Amniotic epithelial cell (primary cell): Measurements from ENCODE around the gene CIB2.

ENCODE experiments used
- DNase-seq: peaks from one replicate; pipeline ENCODE4 v3.0.0-alpha.2; 2010; ENCODE audit warnings: low read depth

The CIB2 gene

DNA sequence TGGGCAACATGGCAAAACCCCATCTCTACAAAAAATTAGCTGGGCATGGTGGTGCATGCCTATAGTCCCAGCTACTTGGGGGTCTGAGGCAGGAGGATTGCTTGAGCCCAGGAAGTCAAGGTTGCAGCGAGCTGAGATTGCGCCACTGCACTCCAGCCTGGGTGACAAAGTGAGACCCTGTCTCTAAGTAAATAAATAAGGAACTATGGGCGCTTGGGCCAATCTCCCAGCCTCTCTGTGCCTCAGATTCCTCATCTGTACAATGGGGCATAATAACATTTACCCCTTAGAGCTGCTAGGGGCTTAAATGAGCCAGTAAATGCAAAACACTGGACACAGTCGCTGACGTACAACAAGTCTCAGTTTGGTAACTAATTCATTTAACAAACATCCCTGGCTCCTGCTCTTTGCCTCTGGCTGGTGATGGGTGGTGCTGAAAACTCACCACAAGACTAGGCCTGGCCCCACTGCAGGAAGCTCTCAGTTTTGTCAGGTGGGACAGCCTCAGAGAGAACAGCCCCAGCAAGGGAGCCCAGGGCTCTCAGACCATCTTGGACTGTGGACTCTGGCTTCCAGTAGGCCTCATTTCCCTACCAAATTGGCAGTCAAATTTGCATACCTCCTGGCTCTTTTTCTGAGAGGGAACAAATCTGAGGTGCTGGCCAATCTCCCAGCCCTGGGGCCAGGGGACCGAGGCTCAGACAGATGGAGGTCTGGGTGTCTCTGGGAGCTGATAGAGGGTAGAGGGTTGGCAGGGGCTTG lies 47.4 kb downstream of the CIB2 start:
- no peak for DNase-seq

DNA sequence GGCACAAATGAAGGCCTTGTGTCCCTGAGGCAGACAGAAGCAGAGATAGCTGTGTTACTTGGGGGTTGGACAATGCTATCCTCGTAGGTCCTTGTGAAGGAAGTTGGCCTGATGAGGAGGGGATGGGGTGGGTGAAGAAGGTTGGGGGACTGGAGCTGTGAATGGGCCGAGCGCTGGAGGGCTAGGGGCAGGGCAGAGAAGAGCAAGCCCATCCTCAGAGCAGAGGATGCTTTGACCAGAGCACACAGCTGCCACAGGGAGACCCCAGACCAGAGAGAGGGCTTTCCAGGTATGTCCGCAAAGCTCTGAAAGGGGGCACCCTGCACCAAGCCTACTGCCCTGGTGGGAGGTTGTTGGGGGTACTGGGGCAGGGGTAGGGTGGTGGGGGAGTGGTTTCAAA lies 48.1 kb downstream of the CIB2 start:
- no peak for DNase-seq

DNA sequence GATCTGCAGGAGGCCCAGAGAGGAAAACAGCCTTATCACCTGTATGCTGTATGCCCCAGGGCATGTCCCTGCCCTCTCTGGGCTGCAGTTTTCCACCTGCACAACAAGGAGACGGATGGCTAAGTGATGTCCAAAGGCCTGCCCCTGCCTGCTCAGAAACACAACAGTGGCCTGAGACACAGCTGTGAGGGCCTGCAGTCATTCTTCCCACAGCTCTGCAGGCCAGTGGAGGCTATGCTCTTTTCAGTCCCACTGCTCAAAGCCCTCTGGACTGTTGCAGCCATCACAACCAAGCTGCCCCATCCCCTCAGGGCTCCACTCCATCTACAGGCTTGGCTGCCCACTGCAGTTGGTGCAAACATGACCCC lies 48.5 kb downstream of the CIB2 start:
- no peak for DNase-seq

DNA sequence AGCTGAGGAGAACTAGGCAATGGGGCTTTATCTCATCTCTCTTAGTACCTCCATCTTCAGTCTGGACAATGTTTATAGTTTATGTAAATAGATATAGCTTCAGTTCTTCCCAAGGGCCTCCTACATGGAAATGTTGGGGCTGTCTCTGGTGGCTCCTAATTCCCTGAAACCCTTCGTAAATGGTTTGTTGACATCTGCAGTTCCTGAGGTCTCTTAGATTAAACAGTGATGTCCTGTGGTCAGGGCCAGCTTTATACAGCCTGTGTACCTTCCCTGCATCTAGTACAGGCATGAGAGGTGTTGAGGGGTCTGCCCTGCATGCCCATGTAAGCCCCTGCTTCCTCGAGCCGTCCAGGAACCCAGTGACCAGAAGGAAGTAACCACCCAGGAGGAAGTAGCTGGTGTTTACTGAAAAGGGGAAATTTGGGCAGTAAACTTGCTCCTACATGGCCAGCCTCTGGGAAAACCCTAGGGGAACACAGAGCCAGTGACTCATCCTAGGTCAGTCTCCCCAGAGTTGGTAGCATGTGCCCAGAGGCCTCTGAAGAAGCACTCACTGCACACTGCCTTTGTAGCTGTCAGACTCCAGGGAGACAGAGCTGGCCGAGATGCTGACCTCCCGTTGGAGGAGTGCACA lies 49.0 kb downstream of the CIB2 start:
- no peak for DNase-seq

DNA sequence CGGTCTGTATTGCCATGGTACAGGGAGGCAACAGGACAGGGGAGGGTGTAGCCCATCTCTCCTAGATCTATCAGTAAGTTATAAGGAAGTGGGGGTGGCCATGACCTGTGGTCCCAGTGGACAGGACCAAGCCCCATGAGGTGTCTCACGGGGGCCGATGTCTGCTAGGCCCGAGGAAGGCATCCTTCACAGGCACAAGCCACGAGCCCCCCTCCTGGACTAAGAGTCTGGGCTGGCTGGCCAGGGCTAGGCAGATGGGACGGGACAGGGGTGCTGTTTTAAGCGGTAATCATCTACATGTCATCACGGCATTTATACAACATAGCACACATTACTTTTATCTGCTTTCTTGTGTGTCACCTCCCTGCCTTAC lies 51.2 kb downstream of the CIB2 start:
- DNase-seq, result no peak

DNA sequence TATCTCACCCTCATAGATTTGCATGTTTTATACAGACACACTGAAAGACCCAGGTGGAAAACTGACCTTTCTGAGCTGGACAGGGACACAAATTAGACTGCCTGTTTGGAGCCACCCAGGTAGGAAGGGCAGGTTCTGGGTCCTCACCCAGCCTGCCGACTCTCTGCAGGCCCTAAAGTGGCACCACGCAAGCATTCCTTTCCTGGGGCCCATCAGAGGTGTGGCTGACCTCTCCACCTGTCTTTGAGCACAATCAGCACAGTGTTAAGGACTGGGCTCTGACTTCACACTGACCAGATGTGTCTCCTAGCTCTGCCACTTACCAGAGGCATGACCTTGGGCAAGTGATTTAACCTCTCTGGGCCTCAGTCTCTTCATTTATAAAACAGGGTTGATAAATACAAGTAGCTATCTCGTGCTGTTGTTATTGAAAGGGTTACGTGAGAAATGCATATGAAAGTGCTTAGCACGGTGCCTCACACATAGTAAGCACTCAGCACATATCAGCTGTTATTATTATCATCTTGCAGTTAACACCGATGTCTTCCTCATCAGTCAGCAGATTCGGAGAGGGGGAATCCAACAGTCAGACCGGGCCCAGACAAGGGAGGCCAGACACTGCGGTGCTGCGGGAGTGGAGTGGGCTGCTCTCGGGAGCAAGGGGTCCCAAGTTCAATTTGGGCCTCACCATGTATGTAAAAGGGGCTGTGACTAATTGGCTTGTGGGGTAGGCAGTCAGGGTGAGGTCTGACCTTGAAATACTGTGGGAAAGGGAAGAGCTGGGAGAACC lies 51.8 kb downstream of the CIB2 start:
- DNase-seq, result no peak

DNA sequence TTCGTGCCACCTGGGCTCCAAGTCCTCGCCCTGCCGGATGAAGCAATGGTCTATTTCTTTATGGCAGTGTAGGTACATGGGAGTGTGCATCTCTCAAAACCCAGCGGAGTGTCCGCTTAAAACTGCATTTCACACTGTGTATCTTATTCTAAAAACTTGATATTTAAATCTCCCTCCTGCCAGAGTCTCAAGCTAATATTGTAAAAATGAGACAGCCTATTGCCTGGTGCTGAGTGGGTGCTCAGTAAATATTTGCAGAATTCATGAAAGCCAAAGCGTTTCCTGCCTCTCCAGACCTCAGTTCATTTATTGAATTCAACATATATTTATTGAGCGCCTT lies 53.4 kb downstream of the CIB2 start:
- DNase-seq, result no peak

DNA sequence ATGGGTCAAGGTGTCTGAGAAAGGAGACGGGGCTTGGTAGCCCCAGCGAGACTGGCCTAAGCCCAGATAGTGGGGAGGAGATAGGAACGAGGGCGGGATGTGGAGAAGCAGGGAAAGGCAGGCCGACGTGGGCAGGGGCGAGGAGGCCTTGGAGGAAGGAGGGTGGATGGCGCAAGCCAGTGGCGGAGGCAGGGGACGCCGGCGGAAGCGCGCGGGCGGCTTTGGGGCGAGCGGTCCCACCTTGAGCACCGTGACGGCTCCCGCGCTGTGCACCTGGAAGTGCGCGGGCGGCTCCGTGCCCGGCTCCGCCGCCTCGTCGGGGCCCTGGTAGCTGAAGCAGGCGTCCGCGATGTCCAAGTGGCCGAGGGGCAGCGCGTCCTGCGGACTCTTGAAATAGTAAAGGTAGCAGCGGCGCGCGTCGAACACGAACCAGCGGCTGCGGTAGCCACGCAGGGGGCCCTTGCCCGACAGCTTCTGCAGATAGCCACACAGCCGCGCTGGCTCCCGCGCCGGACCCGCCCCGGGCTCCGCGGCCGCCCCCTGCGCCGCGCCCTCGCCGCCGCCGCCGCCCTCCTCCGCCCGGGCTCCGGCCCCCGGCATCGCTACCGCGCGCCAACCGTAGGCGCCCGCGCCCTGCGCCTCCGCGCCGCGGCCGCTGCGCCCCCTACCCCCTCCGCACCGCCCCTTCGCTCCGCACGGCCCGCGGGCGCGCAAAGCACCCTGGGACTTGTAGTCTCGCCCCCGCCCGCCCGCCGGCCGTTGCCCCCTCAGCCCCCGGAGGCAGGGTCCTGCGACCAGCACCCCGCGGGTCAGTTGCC lies 54.0 kb downstream of the CIB2 start, which contains the start of gene TBC1D2B:
TBC1D2B (minus strand) TSS at position 659 of the 818 bp plus-strand sequence; CDS start at position 600, 59 bp downstream.
- DNase-seq, result peak; percentile 66

DNA sequence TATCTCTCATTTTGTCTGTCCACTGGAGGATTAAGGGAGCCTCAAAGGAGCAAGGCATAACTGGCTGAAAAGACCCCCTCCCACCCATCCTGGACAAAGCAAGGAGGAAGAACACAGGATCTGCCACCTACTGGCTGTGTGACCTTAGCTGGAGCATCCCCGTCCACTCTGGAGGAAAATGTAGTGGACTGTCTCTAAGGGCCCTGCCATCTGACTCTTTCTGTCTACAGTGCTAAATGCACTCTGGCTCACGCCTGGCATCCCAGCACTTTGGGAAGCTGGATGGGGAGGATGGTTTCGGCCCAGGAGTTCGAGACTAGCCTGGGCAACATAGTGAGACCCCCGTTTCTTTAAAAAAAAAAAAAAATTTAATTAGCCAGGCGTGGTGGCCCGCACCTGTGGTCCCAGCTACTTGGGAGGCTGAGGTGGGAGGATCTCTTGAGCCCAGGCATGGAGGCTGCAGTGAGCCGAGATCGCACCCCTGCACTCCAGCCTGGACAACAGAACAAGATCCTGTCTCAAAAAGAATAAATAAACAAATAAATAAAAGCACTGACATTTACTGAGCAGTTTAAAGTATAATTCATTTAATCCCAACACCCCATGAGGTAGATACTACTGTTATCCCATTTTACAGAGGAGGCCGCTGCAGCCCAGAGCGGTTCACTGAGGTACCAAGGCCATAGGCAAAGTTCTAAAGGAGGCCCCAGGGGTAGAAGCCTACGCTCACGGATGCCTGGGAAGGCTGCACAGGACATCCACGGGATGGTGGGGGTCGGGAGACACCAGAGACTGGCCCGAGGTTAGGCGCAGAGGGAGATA lies 54.8 kb downstream of the CIB2 start:
- peak; percentile 30 for DNase-seq

DNA sequence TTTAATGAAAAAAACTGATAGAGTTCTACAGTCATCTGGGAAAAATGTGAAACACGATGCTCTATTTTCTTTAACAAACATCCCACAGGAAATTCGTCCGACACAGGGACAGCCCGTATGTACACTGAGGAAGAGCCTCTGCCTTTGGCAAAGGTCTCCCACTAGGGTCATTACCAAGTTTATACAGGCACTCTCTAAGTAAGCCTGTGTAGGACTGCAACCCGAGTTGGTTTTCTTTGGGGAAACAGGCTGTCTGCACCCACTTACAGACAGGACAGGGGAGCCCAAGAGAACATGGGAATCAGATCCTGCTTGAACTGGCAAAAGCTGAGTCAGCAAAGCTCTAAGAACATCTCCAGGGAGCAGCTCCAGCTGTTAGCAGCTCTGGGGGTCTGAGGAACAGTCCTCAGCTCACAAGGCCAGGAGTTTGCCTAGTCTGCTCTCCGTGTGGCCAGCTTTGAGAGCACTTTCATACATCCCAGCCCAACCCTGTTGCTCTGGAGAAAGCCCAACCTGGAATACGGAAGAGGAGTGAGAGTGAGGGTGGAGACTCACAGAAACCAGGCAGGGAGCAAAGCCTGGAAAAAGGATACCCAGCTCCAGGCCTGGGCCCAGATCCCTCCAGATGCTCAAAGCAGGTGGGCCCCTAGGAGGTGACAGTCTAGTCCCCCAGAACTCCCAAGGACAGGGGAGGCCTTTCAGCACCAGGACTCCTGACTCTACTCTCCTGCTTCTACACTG lies 55.6 kb downstream of the CIB2 start:
- peak; percentile 93 for DNase-seq

DNA sequence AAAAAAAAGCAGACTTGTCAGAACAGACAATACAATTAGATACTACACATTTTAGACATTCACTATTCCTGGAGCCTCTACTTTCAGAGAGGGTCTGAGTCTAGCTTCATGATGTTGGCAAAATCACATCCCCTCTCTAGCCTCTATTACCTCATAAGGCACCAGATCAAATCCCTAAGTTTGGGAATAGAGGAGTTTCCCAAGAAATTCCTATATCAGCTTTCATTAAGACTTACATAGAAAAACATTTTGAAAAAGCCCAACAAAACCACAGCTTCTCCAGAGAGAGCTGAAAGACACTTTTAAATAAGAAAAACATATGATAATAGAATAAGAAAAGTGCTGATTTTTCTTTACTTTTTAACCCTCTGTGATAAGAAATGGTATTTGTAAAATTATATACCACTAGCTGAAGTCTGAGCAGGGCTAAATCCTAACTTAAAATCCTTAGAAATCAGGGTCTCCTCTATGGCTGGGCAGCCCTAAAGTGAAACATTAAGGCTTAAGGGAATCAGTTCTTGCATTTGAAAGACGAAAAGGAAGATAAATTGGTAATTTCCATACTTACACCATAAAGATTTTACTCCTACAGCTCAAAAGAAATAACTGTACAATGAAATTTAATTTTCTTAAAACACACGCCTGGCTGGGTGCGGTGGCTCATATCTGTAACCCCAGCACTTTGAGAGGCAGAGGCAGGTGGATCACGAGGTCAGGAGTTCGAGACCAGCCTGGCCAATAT lies 58.0 kb downstream of the CIB2 start:
- DNase-seq, result no peak

DNA sequence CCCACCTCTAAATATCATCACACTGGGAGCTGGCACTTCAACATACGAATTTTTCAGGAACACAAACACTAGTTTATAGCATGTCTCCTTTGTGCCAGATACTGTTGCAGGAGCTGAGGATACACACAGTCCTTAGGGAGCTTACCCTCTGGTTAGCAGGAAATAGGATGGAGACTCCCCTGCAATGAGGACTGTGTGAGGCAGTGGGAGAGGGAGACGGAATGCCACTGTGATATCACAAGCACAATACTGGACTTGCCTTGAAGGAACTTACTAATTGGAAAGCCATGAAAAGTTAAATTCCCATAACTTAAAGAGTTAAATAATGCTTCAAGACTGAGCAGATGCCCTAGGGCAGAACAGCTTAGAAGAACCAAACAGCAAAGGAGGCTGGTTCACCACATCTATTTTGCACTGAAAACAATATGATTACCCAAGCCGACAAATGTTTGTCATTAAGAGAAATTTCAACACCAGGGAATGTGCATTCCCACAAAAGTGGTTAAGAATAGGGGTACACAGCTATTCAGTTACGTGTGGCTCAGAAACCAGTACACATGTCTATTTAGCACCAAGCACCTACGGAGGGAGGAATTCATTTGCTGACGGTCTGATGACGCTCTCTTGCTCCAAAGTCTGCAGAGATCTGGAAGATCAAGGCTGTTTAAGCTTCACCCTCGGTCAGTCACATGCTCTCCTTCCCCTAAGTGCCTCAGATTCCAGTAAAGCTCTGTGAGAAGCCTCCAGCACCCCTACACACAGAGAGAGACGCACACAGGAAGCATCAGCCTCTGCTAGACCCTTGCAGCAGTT lies 59.0 kb downstream of the CIB2 start:
- DNase-seq, result peak; percentile 99

DNA sequence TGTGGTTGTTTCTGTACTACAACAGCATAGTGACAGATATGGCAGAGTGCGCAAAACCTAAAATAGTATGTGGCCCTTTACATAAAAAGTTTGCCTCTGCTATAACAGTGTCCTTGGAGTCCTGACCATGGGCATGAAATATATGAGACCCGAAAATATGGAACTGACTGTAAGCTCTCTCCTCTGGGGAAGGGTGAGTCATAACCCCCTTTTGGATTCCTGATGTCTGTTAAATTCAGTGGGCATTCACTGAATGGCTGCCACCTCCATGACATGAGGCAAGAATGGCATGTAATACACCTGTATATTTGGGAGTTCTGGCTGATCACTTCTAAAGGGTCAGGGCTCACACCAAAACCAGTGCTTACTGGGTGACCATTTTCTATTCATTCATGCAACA lies 59.9 kb downstream of the CIB2 start:
- DNase-seq, result no peak

DNA sequence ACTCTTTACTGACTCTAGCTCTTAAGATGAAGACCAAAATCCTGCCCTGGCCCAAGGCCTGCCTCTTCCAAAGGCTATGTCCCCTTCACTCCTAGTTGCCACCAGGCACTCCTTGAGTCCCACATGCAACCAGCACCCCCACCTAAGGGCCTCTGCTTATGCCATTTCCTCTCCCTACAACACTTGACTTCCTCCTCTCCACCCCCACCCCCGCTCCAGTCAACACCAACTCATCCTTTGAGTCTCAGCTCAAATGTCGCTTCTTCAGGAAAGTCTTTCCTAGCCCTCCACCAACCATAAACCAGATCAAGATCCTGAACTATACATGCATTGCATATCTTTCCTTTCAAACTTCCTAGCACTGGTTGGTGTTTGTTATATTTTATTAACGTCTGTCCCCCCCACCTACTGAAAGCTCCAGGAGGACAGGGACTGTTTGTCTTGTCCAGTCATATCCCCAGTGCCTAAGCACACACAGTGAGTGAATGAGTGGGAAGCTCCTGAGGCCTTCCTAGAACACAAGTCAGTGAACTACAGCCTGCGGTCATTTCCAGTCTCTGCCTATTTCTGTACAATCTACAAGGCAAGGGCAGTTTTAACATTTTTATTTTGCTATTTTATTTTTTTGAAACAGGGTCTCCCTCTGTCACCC lies 61.1 kb downstream of the CIB2 start:
- no peak for DNase-seq

DNA sequence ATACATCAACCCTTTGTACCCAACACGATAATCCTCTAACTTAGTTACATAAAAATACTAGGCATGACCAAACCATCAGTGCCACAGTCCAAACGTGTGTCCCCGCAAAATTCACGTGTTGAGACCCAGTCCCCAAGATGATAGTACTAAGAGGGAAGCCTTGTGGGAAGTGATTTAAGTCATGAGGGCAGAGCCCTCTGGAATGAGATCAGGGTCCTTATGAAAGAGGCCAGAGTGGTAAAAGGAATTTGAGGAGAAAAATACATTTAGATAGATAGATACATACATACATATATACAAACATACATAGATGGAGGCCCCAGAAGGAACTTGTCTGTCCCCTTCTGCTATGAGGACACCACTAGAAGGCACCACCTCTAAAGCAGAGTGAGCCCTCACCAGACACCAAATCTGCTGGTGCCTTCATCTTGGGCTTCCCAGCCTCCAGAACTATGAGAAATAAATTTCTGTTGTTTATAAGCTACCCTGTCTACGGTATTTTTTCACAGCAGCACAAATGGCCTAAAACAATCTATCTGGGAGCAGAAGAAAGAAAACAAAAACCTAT lies 61.7 kb downstream of the CIB2 start:
- DNase-seq, result no peak

DNA sequence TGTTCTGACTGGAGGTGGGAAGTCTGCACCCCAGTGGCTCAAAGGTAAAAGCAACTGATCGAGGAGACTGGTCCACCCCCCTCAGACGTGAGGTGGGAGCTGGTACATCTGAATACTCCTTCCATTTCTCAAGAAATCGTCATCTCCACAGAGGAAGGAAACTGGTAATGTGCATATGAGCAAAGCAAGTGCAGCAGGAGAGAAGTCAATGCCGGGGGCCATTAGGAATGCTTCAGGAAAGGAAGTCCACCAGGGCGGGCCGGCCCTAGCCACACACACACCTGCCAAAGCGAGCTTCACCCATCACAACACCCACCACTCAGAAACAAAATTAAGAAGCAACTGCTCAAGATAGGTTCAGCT lies 62.2 kb downstream of the CIB2 start:
- DNase-seq, result no peak

DNA sequence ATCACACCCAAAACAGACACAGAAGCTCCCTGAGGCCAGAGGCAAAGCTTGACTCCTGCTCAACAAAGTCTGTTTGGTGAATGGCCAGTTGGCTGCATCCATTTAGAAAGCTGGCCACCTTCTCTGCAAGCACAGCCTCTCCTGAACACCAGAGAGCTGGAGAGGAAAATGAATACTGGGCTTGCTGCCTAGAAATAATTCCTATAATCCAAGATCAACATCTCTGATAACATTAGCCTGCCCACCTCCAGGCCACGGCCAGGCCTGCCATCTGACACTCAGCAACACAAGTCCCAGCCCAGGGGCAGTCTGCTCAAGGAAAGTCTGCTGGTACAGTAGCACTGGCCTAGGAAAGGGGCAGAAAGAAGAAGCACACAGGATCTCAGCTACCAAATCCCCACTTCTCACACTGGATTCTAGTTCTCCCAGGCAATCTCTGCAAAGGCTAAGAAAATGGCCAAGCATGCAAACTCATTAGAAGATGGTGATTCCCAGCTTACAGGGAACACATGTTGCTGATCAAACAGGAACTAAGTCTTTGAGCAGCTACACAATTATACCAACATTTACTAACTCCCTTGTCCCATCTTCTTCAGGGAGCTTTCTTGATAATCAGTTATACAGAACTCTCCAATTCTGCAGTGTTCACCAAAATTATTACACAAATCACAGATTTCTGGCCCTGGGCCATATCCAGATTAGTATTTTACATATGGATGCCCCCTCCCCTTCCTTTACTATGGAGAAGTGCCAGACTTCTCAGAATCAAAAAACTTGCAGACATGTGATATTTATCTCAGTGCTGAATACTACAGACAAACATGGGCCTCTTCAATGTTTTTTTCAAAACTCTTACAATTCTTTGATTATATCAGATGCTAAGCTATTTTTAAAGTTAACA lies 63.7 kb downstream of the CIB2 start:
- DNase-seq, result peak; percentile 61
